ENCODE data around the gene ITPR1.

ITPR1 gene

GRCh38 chr3:4744405-4745234, 251.5 kb downstream of the ITPR1 start:
- DNase-seq (ENCODE audit: low read depth), result no peak

- DNase-seq (ENCODE audit: low read depth), result no peak
Observed at GRCh38 chr3:4745235-4745610, 252.1 kb downstream of the ITPR1 start.

DNA sequence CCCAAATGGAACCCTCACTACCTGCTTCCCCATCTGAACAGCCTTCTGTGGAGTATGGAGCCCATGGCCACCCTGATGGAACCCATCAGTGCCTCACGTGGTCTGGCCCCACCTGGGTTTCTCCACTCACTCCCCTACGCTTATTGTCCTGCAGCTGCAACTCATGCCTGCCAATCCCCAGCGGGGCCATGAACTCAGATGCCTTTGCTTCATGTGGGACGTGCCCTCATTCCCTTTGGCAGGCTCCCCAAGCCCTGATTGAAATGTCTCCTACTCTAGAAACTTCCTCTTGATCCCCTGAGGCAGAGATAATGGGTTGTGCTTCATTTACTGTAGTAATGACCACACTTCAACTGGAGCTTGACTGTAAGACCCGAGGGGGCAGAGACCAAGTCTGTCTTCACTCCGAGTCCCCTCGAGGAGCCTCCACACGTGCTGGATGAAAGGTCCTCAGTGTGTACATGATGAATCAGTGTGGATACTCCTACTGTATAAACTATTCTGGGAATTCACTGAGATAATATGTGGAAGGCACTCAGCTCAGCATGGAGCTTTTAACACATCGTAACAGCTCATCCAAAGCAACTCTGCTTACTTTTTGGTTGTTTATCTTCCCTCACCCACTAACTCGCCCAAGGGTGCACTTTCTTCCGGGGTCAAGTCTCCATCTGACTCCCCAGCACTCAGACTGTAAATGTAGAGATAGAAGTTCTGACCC, 253.3 kb downstream of the ITPR1 start:
- no peak for DNase-seq (ENCODE audit: low read depth)

DNA sequence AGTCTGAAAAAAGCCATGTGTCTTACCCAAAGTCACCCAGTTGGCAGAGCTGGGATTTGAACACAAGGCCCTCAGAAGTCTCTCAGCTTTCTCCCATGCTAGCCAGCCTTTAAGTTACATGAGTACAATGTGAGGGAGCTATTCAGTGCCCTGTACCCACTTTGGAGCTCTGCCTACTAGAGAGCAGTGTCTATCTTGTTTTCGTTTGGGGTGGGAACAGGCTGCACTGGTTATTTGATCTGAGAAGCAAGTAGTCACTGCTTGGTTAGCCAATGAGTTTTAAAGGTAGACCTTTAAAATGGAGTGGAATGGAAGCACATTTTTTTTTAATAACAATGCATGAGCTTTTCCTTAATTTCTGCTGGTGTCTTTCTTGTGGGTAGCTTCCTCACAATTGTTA, 255.0 kb downstream of the ITPR1 start:
- no peak for DNase-seq (ENCODE audit: low read depth)

- no peak for DNase-seq (ENCODE audit: low read depth)
Observed at GRCh38 chr3:4748701-4749378, 255.7 kb downstream of the ITPR1 start.

- DNase-seq (ENCODE audit: low read depth), result no peak
Observed at GRCh38 chr3:4749567-4750002, 256.4 kb downstream of the ITPR1 start.

- DNase-seq (ENCODE audit: low read depth), result no peak
Observed at GRCh38 chr3:4750306-4750968, 257.3 kb downstream of the ITPR1 start.

- no peak for DNase-seq (ENCODE audit: low read depth)
Observed at GRCh38 chr3:4751029-4751501, 257.9 kb downstream of the ITPR1 start.

DNA sequence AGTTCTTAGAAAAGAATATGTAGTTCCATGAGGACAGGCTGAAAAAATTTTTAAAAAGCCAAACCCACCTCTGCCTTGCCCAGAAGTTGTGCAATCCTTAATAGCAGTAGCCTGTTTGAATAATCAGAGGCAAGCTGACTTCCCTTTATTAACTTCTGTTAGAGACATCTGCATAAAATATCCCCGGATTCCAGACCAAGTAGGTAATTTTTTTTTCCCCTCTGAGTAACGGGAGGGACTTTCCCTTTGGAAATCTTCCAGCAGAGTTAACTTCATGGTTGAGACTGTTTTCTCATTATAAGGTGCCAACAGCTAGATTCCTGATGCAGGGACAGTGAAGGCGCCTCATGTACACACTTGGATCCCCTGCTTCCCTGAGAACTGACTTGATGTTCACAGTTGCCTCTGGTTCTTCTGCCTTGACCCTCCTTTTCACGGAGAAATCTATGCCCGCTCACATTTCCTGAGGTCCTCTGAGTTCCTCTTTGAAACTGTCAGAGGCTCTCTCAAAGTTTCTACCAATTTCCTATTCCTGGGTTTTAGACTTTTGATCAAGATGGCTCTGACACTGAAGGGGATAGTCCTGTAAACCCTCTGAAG, 258.5 kb downstream of the ITPR1 start:
- DNase-seq (ENCODE audit: low read depth), result no peak

GRCh38 chr3:4752201-4753072, 259.3 kb downstream of the ITPR1 start:
- no peak for DNase-seq (ENCODE audit: low read depth)

- no peak for DNase-seq (ENCODE audit: low read depth)
Observed at GRCh38 chr3:4753073-4753691, 260.0 kb downstream of the ITPR1 start.

DNA sequence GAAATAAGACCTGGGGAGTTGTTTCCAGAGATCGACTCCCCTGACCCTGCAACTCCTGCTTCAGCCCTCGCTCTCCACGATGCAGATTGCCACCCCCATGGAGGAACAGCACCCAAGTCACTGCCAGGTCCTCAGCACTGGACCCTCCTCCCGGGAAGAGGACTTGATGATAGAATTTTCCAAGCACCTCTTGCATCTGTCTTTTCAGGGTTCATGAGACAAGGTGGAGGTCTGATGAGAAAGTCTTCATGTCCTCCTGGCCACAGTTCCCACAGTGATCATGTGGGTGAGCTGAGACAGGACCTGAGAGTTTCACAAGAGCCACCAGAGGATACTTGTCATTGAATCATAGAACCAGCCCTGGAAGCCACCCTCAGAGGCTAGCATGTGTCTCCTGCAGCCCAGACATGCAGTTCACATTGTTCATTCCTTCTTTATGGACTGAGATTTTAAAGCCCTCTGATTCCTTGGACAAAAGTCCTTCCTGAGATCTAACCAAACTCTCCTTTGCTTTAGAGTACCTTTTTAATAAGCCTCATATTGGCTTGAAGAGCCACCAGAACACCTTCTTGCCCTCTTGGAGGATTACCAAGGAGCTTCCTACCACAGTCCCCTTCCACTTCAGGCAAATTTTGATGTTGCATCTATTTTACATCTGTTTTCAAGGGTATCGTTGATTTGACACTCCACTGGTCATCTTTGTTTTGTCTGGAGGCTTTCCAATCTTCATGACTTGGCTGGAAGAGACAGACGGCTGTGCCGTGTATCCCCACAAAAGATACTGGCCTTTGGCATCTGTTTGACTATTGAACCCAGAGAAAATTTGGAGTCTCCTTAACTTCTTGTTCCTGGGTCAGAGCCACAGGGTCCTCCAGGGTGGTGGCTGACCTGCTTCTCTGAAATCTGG, 261.3 kb downstream of the ITPR1 start:
- no peak for DNase-seq (ENCODE audit: low read depth)

DNA sequence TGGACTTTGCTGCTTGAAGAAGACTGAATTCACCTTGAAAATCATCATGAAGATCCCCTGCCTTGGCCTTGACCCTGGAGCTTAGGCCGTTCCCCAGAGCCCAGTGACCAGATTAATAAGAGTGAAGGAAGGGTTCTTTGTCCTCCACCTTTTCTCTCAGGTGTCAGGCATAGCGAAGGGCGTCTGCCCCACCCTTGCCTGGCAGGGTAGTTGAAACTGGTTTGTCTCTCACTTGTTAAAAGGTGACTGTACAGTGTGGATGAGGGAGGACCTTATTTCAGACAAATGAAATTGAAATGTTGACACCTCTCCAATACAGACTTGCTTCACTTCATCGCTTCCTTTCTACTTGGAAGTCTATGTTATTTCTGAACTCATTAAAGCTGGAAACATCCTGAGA, 262.4 kb downstream of the ITPR1 start:
- no peak for DNase-seq (ENCODE audit: low read depth)

DNA sequence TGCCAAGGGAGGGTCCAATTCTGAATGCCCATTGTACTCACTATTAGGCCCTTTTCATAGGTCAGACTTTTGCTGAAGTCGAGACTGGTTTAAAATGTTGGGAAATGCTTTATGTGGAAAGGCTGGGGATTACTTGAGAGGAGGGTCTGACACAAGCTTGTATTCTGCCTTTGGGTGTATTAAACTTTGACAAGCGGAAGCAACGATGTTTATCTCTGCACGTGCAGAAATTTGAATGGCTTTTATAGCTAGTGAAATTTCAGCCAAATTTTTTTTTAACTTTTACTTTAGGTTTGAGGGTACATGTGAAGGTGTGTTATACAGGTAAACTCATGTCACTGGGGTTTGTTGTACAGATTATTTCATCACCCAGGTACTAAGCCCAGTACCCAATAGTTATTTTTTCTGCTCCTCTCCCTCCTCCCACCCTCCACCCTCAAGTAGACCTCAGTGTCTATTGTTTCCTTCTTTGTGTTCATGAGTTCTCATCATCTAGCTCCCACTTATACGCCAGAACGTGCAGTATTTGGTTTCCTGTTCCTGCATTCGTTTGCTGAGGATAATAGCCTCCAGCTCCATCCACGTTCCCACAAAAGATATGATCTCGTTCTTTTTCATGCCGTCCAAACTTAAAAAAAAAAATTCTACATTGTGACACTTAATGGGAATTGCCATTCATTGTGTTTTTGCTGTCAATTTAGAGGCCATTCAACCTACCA, 263.1 kb downstream of the ITPR1 start:
- DNase-seq (ENCODE audit: low read depth), result no peak

- DNase-seq (ENCODE audit: low read depth), result no peak
Observed at GRCh38 chr3:4756855-4757574, 263.9 kb downstream of the ITPR1 start.

DNA sequence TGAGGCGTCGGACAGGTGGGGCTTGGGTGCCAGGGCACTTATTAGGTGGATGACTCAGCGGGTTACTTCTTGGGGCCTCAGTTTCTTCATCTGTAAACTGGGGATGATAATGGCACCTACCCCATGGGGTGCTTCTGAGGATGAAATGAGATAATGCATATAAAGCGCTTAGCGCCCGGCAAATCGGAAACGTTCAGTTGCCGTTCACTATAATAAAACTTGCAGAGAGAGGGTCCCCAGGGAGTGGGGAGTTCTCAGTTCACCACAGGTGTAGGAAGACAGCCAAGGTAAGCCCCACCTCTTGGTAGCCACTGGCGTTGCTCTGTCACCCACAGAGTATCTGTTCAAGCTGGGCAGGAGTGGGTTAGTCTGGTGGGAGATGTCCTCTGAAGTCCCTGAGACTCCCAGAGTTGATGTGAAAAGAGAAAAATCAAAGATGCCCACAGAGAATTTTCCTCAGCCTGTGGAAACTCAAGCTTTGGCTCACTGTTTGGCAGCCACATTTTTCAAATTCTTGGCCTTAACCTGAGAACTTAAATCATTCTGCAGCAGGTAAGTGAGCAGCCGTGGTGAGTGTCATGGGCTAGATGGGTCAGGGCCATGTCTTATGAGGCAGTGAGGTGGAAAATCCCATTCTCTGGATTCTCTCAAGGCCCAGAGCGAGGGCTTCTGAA, 264.6 kb downstream of the ITPR1 start:
- no peak for DNase-seq (ENCODE audit: low read depth)

GRCh38 chr3:4758249-4758860, 265.2 kb downstream of the ITPR1 start:
- no peak for DNase-seq (ENCODE audit: low read depth)
